ENCODE data around the gene SCN9A. TPM values are rescaled to one million over a fixed set of nuclear protein-coding genes. Genes with fewer than 3 reads are reported as not detected.
"Not testable (repeated sequence)": the region's sequence is repeated elsewhere in the genome, so short reads cannot be mapped to it uniquely, and the experiment has no call there.

SCN9A gene
- total RNA-seq, 1 experiment from 2014 or later = 58.6 TPM

DNA sequence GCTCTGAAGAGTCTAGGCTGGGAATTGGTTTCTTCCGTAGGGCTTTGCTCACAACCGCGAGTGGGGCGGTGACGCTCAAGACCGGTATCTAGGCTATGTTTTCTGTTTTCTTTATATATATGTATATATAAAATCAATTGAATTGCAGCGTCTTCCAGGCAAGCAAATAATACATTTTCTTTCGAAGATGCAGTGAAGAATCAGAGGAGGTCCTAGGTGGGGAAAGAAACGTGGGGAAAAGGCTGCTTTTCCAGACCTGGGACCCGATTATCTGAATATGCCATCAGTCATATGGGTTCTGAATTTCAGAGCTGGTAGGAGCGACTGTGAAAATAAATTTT, 714 bp upstream of the SCN9A start:
- no peak for DNase-seq (ENCODE audit: extremely low read depth, low read depth)

DNA sequence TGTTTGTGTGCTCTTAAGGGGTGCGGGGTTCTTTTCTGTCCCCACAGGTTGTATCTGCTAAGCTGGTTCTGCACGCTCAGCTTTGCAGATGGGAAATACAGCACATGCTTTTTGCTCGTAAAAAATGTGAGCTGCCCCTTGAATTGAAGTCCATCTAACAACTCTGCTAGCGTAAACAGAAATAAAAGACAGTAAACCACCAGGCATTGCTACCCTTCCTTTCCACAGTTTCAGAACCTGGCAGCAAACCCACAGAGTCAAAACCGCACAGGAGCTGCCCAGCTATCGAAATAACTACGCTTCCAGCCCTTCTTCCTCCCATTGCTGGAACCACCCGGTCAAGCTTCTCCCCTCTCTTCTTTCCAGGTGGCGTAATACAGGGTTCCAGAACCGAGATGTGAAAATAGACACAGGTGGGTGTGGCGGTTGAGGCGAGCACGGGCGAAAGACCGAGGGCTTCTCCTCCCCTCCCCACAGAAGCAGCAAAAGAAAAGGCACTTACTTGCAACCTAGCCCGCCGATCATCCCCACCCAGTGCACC, 479 bp downstream of the SCN9A start:
- DNase-seq (ENCODE audit: extremely low read depth, low read depth) = no peak

DNA sequence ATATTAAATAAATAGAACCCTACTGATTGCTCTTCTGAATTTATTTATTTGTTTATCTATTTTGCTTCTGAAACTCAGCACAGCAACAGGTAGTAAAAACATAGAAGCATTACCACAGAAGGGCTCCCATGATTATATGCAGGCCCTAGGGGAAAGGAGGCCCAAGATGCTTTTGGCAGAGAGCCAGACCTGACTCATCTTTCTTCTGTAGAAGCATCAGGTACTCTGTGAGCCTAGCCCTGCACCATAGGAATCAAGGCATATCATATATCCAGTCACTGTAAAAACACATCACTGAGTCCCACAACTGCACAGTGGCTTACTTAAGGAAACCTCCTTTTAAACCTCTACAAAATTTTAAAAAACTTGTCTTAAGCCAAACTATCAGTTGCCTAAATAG, 1.8 kb downstream of the SCN9A start:
- DNase-seq (ENCODE audit: extremely low read depth, low read depth) = peak; percentile 75

DNA sequence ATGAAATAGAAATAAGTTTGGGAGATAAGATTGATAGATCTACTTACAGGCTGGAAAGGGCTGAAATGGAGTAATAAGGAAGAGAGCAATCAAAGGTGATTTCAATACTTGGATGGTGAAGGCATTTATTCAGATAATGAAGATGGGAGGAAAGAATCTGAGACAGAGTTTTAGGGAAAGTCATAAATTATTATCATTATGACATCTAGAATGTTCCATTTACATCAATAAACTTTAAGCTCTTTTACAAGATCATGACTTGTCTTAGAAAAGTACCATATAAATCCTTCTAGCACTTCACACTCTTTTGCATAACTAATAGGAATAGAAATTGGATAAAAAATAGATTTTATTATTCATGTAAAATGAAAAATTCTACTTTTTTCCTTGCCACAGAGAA, 2.2 kb downstream of the SCN9A start:
- no peak for DNase-seq (ENCODE audit: extremely low read depth, low read depth)

DNA sequence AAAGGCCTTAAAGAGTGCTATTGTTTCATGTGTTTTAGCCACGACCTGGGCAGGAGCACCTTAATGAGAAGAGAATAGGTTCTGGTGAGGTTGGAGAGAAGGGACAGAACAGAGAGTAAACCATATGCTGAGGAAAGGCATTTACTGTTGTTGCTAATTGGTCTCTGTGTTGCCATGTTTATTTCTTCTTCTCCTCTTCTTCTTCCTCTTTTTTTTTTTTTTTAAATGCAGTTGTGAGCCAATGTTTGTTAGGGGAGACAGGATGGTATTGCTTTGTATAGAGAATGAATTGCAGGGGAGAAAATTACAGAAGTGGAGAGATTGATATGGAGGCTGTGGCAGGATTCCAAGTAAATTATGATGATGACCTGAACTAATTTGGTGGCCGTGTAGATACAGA, 2.6 kb downstream of the SCN9A start:
- no peak for DNase-seq (ENCODE audit: extremely low read depth, low read depth)

DNA sequence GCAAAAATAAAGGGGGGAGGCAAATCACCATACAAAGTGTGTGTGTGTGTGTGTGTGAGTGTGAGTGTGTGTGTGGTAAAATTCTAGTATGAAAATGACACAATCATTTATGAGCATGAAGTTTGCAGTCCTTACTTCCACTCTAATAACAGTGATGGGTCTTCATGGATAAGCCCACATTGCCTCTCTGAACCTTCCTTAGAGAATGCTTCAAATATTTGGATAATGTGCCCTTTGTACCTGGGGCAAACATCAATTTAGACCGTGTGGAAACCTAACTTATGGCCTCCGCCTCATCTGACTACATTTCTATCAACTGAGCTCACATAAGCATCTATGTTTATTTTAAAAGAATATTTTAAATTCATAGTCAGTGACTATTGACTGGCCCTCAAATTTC, 3.7 kb downstream of the SCN9A start:
- DNase-seq (ENCODE audit: extremely low read depth, low read depth) = no peak

DNA sequence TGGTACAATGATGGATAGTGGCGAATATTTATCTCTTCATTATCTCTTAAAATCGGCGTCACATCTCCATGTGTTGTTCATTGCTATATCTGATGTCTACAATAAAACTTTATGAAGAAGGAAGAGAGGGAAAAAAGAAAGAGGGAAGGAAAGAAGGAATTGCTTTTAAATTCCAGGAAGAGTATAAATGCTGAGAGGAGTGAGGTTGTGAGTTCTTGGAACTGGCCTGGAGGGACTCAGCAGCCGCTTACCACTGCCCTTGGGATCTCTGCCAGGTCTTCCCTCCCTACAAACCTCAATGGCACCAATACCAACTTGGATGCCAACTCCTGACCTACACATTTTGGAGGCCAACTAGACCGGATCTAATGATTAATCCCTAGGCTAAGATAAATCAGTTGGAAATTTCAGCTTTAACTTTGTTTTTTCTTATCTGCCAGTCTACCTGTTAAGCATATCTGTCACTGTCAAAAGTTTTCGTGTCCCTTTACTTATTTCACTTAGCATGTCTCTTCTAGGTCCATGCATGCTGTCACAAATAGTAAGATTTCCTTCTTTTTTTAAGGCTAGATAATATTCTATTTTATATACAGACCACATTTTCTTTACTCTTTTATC, 9.8 kb downstream of the SCN9A start:
- no peak for DNase-seq (ENCODE audit: extremely low read depth, low read depth)

DNA sequence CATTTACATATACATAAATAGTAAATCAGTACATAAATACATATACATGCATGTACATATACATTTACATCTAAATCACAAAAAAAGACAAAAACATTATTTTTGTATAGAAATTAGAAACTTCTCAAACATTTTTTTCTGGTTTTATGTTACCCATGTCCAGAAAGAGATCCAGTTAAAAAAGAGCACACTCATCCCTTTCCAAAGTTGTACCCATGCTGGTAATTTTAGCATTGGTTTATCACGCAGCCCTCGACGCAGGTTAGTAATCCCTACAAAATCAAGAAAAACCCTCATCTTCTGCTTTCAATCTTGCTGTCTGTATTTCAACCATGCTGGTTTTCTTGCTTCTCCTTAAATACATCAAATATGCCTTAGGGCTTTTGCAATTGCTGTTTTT, 10.5 kb downstream of the SCN9A start:
- DNase-seq (ENCODE audit: extremely low read depth, low read depth) = no peak

DNA sequence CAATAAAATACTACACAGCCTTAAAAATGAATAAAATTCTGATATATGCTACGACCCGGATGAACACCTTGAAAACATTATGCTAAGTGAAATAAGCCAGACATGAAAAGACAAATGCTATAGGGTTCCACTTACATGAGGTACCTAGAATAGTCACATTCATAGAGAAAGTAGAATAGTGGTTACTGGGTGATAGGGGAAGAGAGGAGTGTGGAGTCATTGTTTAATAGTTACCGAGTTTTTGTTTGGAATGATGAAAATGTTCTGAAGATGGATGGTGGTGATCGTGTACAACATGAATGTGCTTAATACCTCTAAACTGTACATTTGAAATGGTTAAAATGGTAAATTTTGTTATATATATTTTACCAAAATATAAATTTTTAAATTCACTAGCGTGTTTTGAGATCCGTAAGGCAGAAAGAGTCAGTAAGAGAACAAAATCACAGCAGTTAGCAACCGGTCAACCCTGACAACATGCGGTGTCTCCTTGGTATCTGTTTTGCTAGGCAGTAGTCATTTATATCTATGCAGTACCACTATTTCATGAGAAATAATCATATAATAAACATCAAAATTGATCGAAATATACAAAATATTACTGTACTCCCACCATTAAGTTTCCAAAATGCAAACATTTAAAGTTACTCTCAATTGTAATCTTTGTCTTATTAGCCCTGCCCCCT, 11.1 kb downstream of the SCN9A start:
- no peak for DNase-seq (ENCODE audit: extremely low read depth, low read depth)

DNA sequence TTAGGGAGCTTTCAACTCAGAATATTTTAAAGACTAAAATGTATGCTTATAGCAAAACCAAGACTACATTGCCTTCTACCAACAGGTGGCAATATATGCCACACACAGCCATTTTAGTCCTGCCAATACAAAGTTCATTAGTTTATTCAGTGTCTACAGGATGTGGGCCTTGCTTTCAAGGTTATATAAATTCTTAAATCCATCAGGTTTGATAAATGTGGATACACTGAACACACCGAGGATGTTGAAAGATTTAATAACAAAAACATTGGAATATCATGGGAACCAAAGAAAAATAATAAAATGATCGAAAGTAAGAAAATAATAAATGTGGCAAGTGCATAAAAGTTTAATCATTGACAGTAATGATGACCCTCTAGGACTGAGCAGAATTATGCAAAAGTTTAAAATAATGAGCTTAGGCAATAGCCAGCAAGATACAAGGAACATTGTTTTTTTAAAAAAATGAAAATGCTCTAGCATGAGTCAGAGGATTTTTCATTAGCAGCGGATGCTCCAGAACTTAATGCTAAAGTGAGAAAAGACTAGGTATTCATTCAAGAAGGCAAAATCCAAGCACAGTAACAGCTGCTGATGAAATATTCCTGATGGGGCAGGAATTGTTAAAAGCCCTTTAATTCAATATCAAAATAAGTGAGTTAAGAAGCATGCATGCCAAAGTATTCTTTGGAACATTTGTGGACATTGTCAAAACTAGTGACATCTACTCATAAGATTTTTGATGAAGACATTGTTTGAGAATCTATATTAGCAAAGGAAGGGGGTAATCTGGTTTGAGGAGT, 14.2 kb downstream of the SCN9A start:
- DNase-seq (ENCODE audit: extremely low read depth, low read depth) = peak; percentile 67

DNA sequence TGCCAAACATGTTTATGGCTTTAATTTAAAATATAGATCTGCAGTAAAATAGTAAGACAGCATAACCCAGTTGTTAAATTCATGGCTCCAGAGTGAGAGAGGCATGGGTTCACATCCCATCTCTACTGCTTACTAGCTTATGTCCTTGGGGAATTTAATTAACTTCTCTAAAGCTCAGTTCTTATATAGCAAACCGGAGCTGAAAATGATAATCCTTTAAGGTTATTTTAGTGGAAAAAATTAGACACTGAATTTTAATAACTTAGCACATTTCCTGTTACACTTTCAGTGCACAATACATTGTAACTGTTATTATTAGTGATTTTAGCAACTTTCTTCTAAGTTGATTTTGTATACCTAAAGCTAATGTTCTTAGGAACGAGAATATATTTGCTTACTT, 14.8 kb downstream of the SCN9A start:
- DNase-seq (ENCODE audit: extremely low read depth, low read depth) = no peak

DNA sequence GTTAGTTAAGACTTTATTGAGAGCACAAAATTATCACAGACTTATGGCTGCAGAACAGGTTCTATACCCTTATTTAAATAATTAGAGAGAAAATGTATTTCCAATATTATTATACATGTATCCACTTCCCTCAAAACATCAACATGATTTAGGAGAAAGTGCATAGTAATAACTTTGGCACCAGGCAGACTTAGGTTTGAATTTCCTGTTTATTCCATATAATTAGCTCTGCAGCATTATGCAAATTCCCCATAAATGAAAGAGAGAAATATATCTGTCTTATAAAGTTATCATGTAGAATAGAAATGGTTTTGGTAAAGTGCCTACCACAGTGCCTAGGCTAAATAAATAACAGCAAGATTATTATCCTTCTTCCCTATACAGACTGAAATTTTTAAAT, 15.3 kb downstream of the SCN9A start:
- DNase-seq (ENCODE audit: extremely low read depth, low read depth) = no peak

DNA sequence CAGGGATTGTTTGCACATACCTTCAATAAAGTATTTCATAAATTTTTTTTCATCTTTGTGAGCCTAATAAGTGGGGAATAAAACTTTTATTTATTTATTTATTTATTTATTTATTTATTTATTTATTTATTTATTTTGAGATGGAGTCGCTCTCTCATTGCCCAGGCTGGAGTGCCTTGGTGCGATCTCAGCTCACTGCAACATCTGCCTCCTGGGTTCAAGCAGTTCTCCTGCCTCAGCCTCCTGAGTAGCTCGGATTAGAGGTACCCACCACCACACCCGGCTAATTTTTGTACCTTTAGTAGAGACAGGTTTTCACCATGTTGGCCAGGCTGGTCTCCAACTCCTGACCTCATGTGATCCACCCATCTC, 17.8 kb downstream of the SCN9A start:
- DNase-seq (ENCODE audit: extremely low read depth, low read depth) = not testable (repeated sequence)

DNA sequence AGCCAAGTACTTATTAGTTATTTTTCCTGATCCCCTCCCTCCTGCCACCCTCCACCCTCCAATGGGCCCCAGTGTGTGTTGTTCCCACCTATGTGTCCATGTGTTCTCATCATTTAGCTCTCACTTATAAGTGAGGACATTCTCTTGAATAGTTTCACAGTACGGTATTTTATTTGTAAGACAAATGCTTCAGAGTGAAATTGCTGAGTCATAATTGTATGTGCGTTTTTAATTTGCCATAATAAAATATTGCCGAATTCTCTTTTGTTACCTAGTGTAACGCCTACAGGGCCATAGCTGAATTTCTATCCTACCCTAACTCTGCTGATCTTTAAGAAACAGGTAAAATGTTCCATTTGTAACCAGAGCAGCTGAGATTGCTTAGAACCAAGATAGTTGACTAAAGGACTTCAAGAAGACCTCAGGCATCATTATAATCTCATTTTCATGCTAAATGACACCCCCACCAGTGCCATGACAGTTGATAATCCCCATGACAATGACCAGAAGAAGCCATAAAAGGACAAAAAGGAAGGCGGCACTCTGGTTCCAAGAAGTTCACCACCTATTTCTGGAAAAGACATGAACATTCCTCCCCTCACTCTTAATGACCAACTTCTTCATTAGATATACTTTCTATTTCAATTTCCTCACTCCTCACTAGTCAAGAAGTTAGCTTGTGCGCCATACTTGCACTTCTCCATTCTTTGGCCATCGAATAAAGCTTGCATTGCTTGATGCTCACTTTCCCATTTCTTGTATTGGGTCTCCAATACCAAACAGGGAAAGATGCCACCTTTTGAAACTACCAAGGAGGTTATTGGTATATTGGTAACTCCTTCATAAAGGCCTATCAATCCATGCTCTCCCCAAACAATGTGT, 18.4 kb downstream of the SCN9A start:
- no peak for DNase-seq (ENCODE audit: extremely low read depth, low read depth)

DNA sequence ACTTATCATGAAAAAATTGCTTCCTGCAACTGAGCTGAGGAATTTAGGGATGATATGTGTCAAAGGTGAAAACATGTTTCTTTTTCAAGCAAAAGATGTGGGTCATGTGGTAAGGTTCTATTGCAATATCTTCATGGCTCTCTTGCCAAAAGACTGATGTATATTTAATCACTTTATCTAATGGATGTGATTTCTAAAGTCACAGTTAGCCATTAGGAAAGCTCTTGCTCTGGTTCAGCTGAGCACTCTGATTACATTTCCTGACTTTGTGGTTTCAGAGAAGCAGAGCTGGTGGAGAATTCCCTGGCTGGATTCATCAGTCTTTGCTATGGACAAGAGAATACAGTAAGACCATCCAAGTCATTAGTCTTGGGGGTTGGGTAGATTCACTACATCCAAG, 24.4 kb downstream of the SCN9A start:
- DNase-seq (ENCODE audit: extremely low read depth, low read depth) = no peak

DNA sequence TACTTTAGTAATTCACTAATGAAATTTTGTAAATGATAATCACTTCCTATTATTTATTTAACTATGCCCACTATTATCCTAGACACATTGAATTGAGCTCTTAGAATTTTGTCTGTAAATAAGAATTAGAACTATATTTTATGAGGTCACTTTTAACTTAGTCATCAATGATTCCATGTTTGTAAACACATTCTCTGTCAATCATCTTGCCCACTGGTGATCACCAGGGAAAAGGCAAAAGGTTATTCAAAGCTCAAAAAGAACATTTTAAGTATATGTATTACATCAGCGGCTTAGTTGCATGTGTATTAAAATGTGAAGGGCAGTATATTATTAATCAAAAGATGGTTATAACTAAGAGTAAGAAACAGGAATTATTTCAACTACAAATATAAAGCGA, 25.2 kb downstream of the SCN9A start:
- DNase-seq (ENCODE audit: extremely low read depth, low read depth) = no peak

DNA sequence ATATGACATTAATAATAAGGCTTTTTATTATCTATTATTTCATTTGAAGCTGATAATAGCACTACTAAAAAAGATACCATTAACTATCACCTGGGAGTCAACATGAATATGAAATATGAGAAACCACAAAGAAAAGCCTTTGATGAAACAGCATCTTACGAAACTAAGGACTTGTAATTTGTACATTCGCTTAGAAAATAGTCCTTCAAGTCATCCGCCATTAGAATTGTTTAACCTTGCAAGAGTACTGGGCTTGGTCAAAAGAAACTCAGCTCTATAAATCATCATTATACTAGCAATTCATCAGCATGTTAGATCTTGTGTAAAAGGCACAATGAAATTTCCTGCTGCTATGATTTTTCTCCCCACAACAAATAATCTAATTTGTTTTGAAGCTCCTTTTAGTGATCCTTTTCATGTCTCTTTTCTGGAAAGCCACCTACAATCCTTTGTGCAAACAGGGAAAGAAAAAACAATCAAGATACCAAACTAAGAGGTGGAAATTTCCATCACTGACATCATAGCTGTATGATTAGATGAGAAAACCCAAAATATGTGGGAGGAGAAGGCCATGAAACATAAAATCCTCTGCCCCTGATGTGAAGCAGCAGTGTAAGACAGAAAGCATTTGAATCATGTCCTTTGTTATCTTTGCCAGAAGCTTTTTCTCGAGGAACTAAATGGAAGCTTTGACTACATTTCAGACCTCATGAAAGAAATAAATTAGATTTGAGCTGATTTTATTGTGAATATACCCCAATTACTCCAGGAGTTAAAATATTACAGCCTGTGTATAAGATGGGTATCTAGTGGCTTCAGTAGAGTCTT, 31.2 kb downstream of the SCN9A start:
- no peak for DNase-seq (ENCODE audit: extremely low read depth, low read depth)

DNA sequence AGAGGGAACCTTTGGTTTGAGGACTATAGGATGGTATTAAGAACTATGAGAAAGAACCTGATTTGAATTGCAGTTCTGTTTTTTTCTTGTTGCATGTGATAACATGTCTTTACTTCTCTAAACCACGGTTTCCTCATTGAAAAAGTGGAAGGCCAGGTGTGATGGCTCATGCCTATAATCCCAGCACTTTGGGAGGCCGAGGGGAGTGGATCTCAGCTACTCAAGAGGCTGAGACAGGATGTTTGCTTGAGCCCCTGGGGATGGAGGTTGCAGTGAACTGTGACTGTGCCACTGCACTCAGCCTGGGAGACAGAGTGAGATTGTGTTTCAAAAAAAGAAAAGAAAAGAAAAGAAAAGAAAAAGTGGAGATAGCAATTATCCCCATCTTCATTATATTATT, 32.3 kb downstream of the SCN9A start:
- no peak for DNase-seq (ENCODE audit: extremely low read depth, low read depth)

DNA sequence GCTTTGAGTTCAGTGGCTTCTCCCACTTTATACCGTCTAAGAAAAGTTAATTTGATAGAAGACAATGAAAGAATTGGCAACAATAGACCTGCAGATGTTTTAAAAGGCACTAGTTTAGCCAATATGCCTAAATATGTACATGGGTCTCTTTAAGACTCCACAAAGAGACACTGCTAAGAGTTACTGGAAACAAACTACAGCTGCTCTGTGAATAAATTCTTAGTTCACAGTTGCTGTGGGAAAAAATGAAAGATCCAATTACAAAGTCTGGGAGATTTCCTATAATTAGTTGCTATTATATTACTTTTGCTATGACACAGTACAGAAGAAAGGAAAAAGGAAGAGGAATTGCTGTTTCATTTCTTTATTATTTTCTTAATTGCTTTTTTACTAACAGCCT, 34.3 kb downstream of the SCN9A start:
- DNase-seq (ENCODE audit: extremely low read depth, low read depth) = no peak

DNA sequence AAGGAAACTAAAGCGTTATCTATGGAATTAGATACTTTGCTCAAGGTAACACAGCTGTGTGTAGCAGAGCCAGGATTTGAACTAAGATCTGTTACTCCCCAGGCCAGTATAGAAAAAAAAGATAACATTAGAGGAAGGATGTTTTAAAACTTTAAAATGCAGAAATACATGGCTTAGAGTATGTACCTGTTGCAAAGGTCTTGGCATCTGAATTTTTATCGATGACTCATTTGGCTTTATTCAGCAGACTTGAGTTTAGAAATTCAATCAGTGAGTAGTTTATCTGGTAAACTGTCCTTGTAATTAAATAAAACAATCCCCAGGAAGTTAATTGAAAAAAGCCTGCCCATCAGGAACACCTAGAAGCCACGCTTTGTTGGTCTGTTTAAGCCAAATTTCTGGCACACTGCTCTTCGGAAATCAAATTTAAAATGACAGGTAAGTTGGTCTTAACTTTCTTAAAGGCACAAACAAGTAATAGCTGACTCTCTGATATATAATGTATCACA, 36.9 kb downstream of the SCN9A start:
- DNase-seq (ENCODE audit: extremely low read depth, low read depth) = no peak

Data from NCI-H460 (cell line).